Omental fat pad (tissue), 4 donors: Measurements from ENCODE around the gene SLC25A19. TPM values are rescaled to one million over a fixed set of nuclear protein-coding genes. Genes with fewer than 3 reads are reported as not detected.

Source experiments
- ATAC-seq: fragments of 150-250 bp; one replicate; pipeline ENCODE4 v1.9.1; 2016; ENCODE audit warnings: mild to moderate bottlenecking, moderate library complexity; ENCODE audit not compliant: low FRiP score
- DNase-seq: peaks from one replicate; pipeline ENCODE4 v3.0.0-alpha.2; 2019; ENCODE audit warnings: low spot score
- CTCF ChIP-seq, 3 donors: fragments of 450-650 bp; IDR thresholded peaks; one replicate each; pipeline ENCODE4 v1.5.1; 2016 to 2017; ENCODE audit warnings: antibody characterized with exemption in 3 of 3, mild to moderate bottlenecking in 3 of 3, moderate library complexity in 2 of 3
- total RNA-seq, 4 donors: library from RNA; depleted of rRNA; stranded (reverse); fragments of >200 nt; gene quantifications; one replicate each; pipeline ENCODE4 v1.1.0, GENCODE V29; 2016

The SLC25A19 gene
- total RNA-seq, 4 donors from 2014 or later = 14.2 to 30.4 (median 19.5) TPM

GRCh38 chr17:75316253-75316652 lies 27.0 kb upstream of the SLC25A19 start:
- no peak for ATAC-seq
- TF ChIP-seq CTCF (IDR thresholded peaks at IDR 0.05) = no peak
- no peak for DNase-seq

- no peak for ATAC-seq
- DNase-seq = no peak
- TF ChIP-seq CTCF (IDR thresholded peaks at IDR 0.05) = no peak
These were observed 26.5 kb upstream of the SLC25A19 start for GRCh38 chr17:75315541-75316243.

GRCh38 chr17:75313941-75314551 lies 24.8 kb upstream of the SLC25A19 start:
- no peak for TF ChIP-seq CTCF (IDR thresholded peaks at IDR 0.05)
- ATAC-seq (peak; percentile 52), DNase-seq (no peak)

- no peak for TF ChIP-seq CTCF (IDR thresholded peaks at IDR 0.05)
- ATAC-seq (no peak), DNase-seq (no peak)
These were observed 19.7 kb upstream of the SLC25A19 start for GRCh38 chr17:75308732-75309629.

- TF ChIP-seq CTCF (IDR thresholded peaks at IDR 0.05) = no peak
- DNase-seq (no peak), ATAC-seq (no peak)
These were observed 18.9 kb upstream of the SLC25A19 start for GRCh38 chr17:75307957-75308731.

- DNase-seq (no peak), ATAC-seq (peak; percentile 31)
- no peak for TF ChIP-seq CTCF (IDR thresholded peaks at IDR 0.05)
These were observed 12.4 kb upstream of the SLC25A19 start for GRCh38 chr17:75301502-75302206.
